ENCODE results near the gene PPIG. TPM values are rescaled to one million over a fixed set of nuclear protein-coding genes. Genes with fewer than 3 reads are reported as not detected.

The PPIG gene
- total RNA-seq, 4 donors from 2014 or later: 38.5 to 54.0 (median 46.3) TPM

- no peak overlapping the region for H3K4me3 ChIP-seq (replicated peaks in 1 of 3)
- 91 to 93% methylated on average over 2 of the region's 2 CpGs for WGBS, 2 donors
- intact Hi-C loops (cut with DNase I): no loop called here
These were observed 56.0 kb downstream of the PPIG start for GRCh38 chr2:169640104-169640503.

GRCh38 chr2:169641464-169641863, 57.3 kb downstream of the PPIG start:
- DNase-seq: no peak
- 97% methylated on average over 2 of the region's 2 CpGs for WGBS, 2 donors
- Histone ChIP-seq H3K36me3 (peaks cover 12 to 14% of the 10 kb centered on the region in 2 donors), H3K9me3 (no peaks in the 10 kb centered on the region), H3K4me1 (no peaks in the 10 kb centered on the region), H3K27ac (no peak overlapping the region), H3K27me3 (no peaks in the 10 kb centered on the region), H3K4me3 (replicated peaks in 1 of 3) (no peak overlapping the region)
- TF ChIP-seq CTCF (IDR thresholded peaks at IDR 0.05) (no peak), POLR2A (IDR thresholded peaks at IDR 0.05) (no peak)
- intact Hi-C loops (cut with DNase I): no loop called here

More at GRCh38 chr2:169640104-169640503, 56.0 kb downstream of the PPIG start:
- DNase-seq: no peak
- no peak for TF ChIP-seq POLR2A (IDR thresholded peaks at IDR 0.05)
- no peak for TF ChIP-seq CTCF (IDR thresholded peaks at IDR 0.05)
- Histone ChIP-seq H3K9me3 (no peaks in the 10 kb centered on the region), H3K27me3 (no peaks in the 10 kb centered on the region), H3K4me1 (no peaks in the 10 kb centered on the region), H3K27ac (no peak overlapping the region), H3K36me3 (peaks cover 24 to 25% of the 10 kb centered on the region in 2 donors)

- Histone ChIP-seq H3K27me3 (no peaks in the 10 kb centered on the region), H3K27ac (no peak overlapping the region), H3K4me3 (replicated peaks in 1 of 3) (no peak overlapping the region), H3K4me1 (no peaks in the 10 kb centered on the region), H3K36me3 (no peaks in the 10 kb centered on the region), H3K9me3 (no peaks in the 10 kb centered on the region)
- DNase-seq: no peak
- intact Hi-C loops (cut with DNase I): no loop called here
- TF ChIP-seq CTCF (IDR thresholded peaks at IDR 0.05) (no peak), POLR2A (IDR thresholded peaks at IDR 0.05) (no peak)
- WGBS, 2 donors: 62 to 71% methylated on average over 3 of the region's 3 CpGs
These were observed 60.0 kb downstream of the PPIG start for GRCh38 chr2:169644173-169644572.

- no peak overlapping the region for H3K27ac ChIP-seq
- intact Hi-C loops (cut with DNase I): no loop called here
- no peak for DNase-seq
- 93% methylated on average over 2 of the region's 2 CpGs for WGBS, 2 donors
- no peaks in the 10 kb centered on the region for H3K4me1 ChIP-seq
- H3K27me3 ChIP-seq: no peaks in the 10 kb centered on the region
- no peak overlapping the region for H3K4me3 ChIP-seq (replicated peaks in 1 of 3)
- TF ChIP-seq POLR2A (IDR thresholded peaks at IDR 0.05) (no peak), CTCF (IDR thresholded peaks at IDR 0.05) (no peak)
- no peaks in the 10 kb centered on the region for H3K36me3 ChIP-seq
- no peaks in the 10 kb centered on the region for H3K9me3 ChIP-seq
These were observed 63.3 kb downstream of the PPIG start for GRCh38 chr2:169647496-169647895.

GRCh38 chr2:169649278-169649677, 65.1 kb downstream of the PPIG start:
- intact Hi-C loops (cut with DNase I): no loop called here
- no peak for TF ChIP-seq CTCF (IDR thresholded peaks at IDR 0.05)
- TF ChIP-seq POLR2A (IDR thresholded peaks at IDR 0.05): no peak
- Histone ChIP-seq H3K27me3 (no peaks in the 10 kb centered on the region), H3K27ac (no peak overlapping the region), H3K4me1 (no peaks in the 10 kb centered on the region), H3K36me3 (no peaks in the 10 kb centered on the region), H3K4me3 (replicated peaks in 1 of 3) (no peak overlapping the region), H3K9me3 (no peaks in the 10 kb centered on the region)
- WGBS, 2 donors: 62 to 85% methylated on average over 1 of the region's 1 CpG
- DNase-seq: no peak
